HepG2 (cell line): ENCODE data around the gene ATP5MK.

Source experiments
- MAFG ChIP-seq: sonication (generic); formaldehyde crosslinking; IDR thresholded peaks from 2 replicates; pipeline ENCODE4 v1.5.1; 2020; ENCODE audit warnings: mild to moderate bottlenecking, missing genetic modification reagents
- MXD4 ChIP-seq: IDR thresholded peaks from 2 replicates; pipeline ENCODE4 v1.6.1; 2016; ENCODE audit warnings: mild to moderate bottlenecking, missing biosample characterization, missing genetic modification reagents
- NFYC ChIP-seq: IDR thresholded peaks from 2 replicates; pipeline ENCODE4 v1.6.1; 2016; ENCODE audit warnings: missing genetic modification reagents, missing compliant biosample characterization
- PBX3 ChIP-seq: sonication (generic); formaldehyde crosslinking; IDR thresholded peaks from 2 replicates; pipeline ENCODE4 v1.8.1; 2023; ENCODE audit warnings: missing genetic modification reagents, inconsistent platforms, borderline replicate concordance
- POLR2A ChIP-seq, 2 experiments: IDR thresholded peaks; 2 replicates each; pipeline ENCODE4 v1.6.1; 2011; ENCODE audit warnings: low read depth in 2 of 2, low read length in 2 of 2, mild to moderate bottlenecking in 1 of 2, moderate library complexity in 1 of 2; ENCODE audit not compliant: insufficient read depth in 1 of 2
- REST ChIP-seq, 2 experiments: IDR thresholded peaks; 2 replicates each; pipeline ENCODE4 v1.6.1; 2011 to 2012; ENCODE audit warnings: low read length in 2 of 2, borderline replicate concordance in 1 of 2, low read depth in 1 of 2, mild to moderate bottlenecking in 1 of 2, moderate library complexity in 1 of 2
- RFX5 ChIP-seq: IDR thresholded peaks from 2 replicates; pipeline ENCODE4 v1.6.1; 2011; ENCODE audit warnings: low read depth, low read length, improper control_type of control experiment
- TCF7 ChIP-seq: sonication (generic); IDR thresholded peaks from 2 replicates; pipeline ENCODE4 v1.6.1; 2016; ENCODE audit warnings: antibody characterized with exemption, low read depth
- YY1 ChIP-seq: IDR thresholded peaks from 2 replicates; pipeline ENCODE4 v1.6.1; 2011; ENCODE audit warnings: low read length, low read depth, moderate library complexity, mild to moderate bottlenecking; ENCODE audit not compliant: insufficient read depth, insufficient replicate concordance

GRCh38 chr10:103353281-103353680 lies 43.0 kb downstream of the ATP5MK start:
- TF ChIP-seq NFYC = no peak
- no peak for TF ChIP-seq POLR2A (IDR thresholded peaks at IDR 0.05; ENCODE audit: insufficient read depth in 1 of 2, low read depth in 2 of 2, low read length in 2 of 2)
- no peak for TF ChIP-seq PBX3 (CRISPR knock-in tag)
- no peak for TF ChIP-seq RFX5
- no peak for TF ChIP-seq TCF7
- TF ChIP-seq MAFG (CRISPR knock-in tag) = no peak
- TF ChIP-seq REST (IDR thresholded peaks at IDR 0.05; ENCODE audit: borderline replicate concordance in 1 of 2, low read depth in 1 of 2, low read length in 2 of 2) = no peak
- no peak for TF ChIP-seq MXD4
- no peak for TF ChIP-seq YY1
